ENCODE measurements around the gene SYTL1.
A peak's percentile ranks its signal among the peaks of the same experiment; 100 is the strongest.
"Not testable (repeated sequence)": the region's sequence is repeated elsewhere in the genome, so short reads cannot be mapped to it uniquely, and the experiment has no call there.

The SYTL1 gene

DNA sequence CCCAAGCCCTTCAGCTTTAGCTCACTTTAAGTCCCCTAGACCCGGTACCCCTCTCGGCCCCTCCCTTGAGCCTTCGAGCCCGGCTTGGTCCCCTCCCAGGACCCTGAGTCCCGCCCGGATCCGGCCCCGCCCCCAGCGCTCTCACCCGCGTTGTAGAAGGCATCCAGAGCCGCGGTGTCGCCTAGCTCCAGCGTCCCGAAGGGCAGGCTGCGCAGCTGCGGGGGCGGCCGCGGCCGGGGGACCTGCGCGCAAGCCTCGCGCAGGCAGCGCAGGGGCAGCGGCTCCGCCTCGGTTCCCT, 24.2 kb downstream of the SYTL1 start:
- peak; percentile 79 to 80 for DNase-seq

DNA sequence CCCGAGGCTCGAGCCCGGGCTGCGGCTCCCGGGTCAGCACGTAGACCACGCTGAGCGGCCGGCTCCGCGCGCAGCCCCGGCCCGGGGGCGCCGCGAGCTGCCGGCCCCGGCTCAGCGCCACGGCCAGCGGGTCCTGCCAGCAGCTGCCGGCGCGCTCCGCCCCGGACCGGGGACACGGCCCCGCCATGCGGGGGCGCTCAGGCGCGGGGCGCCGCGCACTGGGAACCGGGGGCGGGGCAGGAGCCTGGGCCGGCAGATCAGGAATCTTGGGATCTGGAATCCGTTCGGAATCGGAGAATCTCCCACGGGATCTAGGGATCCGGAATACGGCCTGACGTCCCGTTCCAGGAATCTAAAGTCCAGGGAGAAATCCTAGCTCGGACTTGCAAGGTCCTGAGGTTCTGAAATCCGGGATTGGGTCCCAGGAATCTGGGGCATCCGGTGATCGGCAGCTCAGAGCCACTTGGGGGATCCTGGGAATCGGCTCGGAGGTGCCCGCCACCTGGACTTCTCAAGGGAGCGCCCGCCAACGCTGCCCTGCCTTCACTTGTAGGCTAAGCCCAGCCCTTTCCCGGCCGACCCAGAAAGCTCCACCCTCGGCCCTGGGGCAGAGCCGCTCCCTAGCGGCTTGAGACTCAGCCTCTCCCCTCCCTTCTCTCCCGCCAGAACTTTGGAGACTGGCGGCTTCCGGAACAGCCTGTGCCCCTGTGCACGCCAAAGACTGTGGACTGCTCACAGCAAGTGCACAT, 24.8 kb downstream of the SYTL1 start, which contains the start of gene MAP3K6:
MAP3K6 (minus strand) TSS at position 551 of the 749 bp plus-strand sequence; CDS start at position 187, 364 bp downstream.
- peak; percentile 48 to 54 for DNase-seq

DNA sequence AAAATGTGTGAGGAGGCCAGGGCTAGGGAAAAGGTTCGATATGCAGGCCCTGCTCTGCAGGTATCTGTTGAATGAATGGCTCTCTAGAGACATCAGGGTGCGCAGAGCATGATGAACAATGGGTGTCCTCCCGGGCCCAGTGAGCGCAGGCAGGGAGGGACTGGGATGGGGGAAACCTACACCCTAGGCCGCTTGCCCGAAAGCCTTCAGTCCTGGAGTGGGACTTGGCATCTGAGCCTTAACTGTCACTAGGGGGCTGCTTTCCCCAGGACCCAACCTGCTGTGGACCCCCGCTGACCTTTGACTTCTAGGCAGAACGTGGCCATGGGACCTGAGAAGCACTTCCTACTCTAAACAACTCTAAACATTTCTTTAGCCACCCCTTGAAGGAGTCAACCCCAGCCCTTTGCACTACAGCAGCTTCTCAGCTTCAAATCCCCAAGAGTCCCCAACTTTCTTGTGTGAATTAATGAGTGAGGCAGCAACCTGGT, 25.4 kb downstream of the SYTL1 start:
- no peak for DNase-seq

DNA sequence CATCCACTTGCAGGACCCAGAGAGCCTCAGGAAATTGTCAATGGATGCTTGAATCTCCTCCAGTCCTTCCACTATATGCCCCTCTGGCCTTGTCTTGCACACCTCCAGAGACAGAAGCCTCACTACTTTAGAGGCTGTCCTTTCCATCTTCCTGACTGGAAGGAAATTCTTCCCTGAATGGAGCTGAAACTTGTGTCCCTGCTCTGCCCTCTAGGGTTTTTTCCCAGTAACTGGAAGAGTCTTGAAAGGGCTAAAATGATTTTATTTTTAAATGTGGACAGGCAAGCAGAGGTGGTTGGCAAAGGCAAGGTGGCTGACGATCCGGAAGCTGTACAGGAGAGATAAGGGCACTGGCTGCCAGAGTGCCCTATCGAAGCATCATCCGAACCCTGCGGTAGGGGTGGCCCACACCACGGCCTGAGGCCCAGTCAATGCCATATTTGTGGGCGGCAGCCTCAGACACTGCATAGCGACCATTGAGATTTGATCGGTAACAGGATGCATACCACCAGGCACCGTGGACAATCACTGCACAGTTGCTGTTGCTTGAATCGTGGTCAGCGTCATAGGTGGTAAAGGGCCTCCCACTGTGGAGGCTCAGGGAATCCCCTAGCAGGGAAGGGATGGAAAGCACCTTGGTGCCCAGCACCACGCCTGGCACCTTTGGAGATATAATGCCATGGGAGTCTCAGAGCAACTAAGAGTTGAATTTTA, 27.2 kb downstream of the SYTL1 start:
- DNase-seq, result no peak

DNA sequence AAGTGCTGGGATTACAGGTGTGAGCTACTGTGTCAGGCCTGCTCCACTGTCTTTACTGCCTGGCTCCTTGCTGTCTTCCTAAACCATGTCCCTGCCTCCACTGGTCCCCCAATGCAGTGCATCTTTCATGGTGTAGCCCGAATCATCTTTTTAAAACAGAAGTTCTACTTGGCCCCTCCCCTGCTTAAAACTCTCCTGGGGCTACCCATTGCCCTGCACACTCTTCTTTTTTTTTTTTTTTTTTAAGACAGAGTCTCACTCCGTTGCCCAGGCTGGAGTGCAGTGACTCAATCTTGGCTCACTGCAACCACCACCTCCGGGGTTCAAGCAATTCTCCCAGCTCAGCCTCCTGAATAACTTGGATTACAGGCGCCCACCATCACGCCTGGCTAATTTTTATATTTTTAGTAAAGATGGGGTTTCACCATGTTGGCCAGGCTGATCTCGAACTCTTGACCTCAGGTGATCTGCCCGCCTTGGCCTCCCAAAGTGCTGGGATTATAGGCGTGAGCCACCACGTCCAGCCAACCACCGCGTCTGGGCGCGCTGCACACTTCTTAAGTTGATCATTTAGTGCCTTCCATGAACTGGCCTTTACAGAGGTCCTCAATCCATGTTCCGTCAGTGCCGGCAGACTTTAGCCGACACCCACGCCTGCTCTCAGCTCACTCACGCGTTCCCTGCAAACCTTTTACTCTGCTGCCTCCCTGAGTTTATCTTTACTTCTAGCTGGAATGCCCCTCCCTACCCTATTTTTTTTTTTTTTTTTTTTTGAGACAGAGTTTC, 30.4 kb downstream of the SYTL1 start:
- no peak for DNase-seq

DNA sequence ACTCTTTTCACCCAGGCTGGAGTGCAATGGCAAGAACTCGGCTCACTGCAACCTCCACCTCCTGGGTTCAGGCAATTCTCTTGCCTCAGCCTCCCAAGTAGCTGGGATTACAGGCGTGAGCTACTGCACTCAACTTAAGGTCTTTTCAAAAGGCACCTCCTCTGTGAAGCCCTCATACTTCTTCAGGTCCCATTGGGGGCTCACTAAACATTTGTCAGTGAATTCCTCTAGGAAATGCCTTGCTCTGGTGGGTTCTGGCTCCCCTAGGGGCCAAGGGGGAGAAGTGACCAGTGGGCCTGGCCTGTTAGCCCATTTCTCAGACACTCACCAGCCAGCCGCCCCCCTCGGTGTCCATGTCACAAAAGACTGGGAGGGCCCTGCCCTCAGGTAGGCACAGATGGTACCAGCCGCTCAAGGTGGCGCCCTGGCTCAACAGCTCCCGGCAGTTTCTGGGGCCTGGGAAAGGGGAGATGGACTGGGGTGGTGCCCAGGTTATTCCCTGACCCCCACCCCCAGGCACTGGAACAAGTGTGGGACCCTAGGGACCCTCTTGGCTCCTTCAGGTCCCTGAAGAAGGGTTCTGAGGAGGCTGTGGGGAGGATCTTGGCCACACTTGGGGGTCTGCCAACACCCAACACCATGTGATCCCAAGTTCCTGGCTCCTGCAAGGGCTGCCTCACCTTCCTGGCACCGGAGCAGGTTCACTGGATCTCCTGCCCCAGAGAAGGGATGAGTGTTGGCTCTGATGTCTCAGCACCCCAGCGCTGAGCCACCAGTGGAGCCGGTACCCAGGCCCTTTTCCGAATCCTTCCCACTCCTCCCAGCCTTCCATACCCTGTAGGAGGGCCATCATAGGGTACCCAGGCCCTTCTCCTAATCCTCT, 31.2 kb downstream of the SYTL1 start:
- no peak for DNase-seq

GRCh38 chr1:27374362-27375086, 32.7 kb downstream of the SYTL1 start, which contains the start of gene FCN3:
FCN3 (minus strand) TSS chr1:27374824; CDS start chr1:27374818, 6 bp downstream.
- no peak for DNase-seq

DNA sequence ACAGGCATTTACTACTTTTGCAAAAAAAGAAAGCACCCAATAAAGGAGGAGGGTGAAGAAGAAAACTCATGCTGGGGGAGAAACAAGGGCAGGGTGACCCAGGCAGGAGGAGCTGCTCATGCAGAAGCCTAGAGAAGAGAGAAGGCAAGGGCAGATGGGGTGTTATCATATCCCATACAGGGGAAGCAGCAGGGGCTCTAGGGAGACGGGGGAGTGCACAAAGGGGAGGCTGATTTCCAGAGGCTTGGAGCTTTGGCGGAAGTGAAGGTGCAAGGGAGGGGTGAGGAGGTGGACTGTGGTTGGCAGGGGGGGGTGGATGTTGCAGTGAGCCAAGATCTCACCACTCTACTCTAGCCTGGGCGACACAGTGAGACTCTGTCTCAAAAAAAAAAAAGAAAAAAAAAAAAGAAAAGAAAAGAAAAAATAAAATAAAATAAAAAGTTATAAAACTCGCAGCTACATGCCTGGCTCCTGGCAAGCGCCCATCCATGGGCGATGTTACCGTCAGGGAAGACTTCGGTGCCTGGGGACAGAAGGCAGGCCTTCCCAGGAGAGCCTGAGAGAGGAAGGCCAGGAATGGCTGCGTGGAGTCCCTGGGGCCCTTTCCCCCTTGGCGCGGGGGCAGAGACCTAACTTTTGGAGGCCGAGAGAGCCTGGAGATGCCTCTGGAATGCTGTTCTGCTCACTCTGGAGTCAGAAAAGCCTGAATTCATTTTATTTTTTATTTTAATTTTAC, 36.1 kb downstream of the SYTL1 start:
- DNase-seq, result no peak

- DNase-seq, result no peak
Observed at GRCh38 chr1:27379564-27380122, 37.8 kb downstream of the SYTL1 start.

- DNase-seq, result no peak
Observed at GRCh38 chr1:27380224-27380623, 38.4 kb downstream of the SYTL1 start.

GRCh38 chr1:27380766-27381733, 39.2 kb downstream of the SYTL1 start:
- no peak for DNase-seq

- DNase-seq, result no peak
Observed at GRCh38 chr1:27381969-27382762, 40.3 kb downstream of the SYTL1 start.

DNA sequence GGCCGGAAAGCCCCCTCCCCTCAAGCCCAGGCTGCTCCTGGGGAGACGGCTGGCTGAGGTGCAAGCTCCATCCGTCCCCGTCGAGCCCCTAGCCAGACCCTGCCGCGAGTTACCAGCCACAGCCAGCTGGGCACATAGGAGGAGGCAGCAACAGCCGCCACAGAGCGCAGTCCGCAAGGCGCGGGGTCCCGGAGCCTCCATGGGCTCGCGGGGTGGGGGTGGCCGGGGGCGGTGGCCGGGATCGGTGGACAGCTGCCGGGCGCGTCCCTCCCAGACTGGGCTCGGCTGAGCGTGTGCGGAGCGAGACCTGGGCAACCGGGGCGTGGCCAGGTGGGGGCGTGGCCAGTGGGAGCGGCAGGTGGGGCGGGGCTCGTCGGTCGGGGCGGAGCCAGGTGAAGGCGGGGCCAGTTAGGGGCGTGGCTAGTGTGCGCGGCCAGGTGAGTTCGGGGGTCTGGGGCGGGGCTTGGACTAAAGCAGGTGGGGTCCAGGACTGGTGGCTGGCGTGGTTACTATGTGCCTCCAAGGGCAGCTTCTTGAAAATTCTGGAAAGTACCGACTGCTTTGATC, 41.3 kb downstream of the SYTL1 start, which contains the start of gene CD164L2:
CD164L2 (minus strand) TSS at position 295 of the 567 bp plus-strand sequence; CDS start at position 201, 94 bp downstream.
- DNase-seq, result peak; percentile 43 to 57

DNA sequence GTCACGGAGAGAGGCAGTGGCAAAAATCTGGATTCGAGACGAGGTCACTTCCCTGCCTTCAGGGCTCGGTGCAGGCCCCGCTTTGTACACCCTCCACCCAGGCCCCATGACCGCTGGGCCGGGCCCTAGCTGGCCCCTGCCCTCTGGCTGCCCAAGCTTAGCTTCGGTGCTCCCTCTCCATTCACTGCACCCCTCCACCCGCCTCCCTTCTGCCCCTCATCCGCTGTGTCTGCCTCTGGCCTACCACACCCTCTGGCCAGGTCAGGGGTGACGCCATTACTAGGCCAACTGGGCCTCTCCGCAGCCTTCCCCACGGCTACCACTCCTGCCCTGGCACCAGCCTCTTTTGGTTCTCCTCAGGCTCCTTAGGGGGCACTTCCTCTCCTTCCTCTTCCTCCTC, 41.8 kb downstream of the SYTL1 start:
- no peak for DNase-seq

DNA sequence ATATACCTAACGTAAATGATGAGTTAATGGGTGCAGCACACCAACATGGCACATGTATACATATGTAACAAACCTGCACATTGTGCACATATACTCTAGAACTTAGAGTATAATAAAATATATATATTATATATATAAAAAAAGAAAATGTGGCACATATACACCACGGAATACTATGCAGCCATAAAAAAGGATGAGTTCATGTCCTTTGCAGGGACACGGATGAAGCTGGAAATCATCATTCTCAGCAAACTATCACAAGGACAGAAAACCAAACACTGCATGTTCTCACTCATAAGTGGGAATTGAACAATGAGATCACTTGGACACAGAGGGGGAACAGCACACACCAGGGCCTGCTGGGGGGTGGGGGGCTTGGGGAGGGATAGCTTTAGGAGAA, 43.0 kb downstream of the SYTL1 start:
- not testable (repeated sequence) for DNase-seq

GRCh38 chr1:27388337-27389005, 46.6 kb downstream of the SYTL1 start:
- DNase-seq, result peak; percentile 69 to 70

GRCh38 chr1:27391511-27392095, 49.8 kb downstream of the SYTL1 start:
- no peak for DNase-seq
